ENCODE results near the gene GLRB. TPM values are rescaled to one million over a fixed set of nuclear protein-coding genes. Genes with fewer than 3 reads are reported as not detected.

The GLRB gene
- total and polyA plus RNA-seq, 10 of the 15 experiments (the other 5 are each of a cell fraction or from before 2014, with no cell fraction given), result 0.04 TPM; not detected in 9

DNA sequence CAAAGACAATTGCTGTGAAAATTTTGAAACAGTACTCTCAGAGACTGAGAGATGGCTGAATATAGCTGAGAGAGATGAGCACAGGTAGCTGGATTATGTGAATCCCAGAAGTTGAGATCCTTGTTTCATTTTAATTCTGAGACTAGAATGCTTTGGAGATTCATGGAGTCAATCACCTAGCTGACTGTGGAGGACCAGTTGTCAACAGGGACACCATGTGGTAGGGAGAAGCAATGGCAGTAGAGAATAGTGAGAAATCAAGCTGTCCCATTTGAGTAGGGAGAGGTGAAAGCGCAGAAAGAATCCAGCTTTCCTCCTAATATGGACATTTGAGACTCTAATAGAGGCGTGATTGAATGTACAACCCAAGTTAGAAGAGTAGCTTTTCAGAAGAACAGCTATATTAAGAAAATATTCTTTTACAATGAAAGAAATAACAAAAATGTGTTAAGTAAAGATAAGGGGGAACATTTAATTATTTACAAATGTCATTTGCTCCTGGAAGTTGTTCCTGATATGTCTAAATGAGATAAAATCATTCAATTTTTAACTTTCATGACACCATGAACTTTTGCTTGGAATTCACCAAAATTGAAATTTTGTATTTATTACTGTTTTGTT, 30.3 kb upstream of the GLRB start:
- peak; percentile 84 for ATAC-seq
- RAD21 ChIA-PET (ENCODE audit: unreplicated experiment), result interaction anchor here (0.9 to 1.3 kb wide), 6 partner anchors 14 to 932 kb away, joined by 3 to 9 read pairs (median 4); no protein-coding TSS in a partner anchor
- TF ChIP-seq, protein P1, sequence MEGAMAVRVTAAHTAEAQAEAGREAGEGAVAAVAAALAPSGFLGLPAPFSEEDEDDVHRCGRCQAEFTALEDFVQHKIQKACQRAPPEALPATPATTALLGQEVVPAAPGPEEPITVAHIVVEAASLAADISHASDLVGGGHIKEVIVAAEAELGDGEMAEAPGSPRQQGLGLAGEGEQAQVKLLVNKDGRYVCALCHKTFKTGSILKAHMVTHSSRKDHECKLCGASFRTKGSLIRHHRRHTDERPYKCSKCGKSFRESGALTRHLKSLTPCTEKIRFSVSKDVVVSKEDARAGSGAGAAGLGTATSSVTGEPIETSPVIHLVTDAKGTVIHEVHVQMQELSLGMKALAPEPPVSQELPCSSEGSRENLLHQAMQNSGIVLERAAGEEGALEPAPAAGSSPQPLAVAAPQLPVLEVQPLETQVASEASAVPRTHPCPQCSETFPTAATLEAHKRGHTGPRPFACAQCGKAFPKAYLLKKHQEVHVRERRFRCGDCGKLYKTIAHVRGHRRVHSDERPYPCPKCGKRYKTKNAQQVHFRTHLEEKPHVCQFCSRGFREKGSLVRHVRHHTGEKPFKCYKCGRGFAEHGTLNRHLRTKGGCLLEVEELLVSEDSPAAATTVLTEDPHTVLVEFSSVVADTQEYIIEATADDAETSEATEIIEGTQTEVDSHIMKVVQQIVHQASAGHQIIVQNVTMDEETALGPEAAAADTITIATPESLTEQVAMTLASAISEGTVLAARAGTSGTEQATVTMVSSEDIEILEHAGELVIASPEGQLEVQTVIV (IDR thresholded peaks at IDR 0.05; ENCODE audit: borderline replicate concordance, partially characterized antibody), result no peak
- TF ChIP-seq, protein P2, sequence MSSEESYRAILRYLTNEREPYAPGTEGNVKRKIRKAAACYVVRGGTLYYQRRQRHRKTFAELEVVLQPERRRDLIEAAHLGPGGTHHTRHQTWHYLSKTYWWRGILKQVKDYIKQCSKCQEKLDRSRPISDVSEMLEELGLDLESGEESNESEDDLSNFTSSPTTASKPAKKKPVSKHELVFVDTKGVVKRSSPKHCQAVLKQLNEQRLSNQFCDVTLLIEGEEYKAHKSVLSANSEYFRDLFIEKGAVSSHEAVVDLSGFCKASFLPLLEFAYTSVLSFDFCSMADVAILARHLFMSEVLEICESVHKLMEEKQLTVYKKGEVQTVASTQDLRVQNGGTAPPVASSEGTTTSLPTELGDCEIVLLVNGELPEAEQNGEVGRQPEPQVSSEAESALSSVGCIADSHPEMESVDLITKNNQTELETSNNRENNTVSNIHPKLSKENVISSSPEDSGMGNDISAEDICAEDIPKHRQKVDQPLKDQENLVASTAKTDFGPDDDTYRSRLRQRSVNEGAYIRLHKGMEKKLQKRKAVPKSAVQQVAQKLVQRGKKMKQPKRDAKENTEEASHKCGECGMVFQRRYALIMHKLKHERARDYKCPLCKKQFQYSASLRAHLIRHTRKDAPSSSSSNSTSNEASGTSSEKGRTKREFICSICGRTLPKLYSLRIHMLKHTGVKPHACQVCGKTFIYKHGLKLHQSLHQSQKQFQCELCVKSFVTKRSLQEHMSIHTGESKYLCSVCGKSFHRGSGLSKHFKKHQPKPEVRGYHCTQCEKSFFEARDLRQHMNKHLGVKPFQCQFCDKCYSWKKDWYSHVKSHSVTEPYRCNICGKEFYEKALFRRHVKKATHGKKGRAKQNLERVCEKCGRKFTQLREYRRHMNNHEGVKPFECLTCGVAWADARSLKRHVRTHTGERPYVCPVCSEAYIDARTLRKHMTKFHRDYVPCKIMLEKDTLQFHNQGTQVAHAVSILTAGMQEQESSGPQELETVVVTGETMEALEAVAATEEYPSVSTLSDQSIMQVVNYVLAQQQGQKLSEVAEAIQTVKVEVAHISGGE (CRISPR knock-in tag; IDR thresholded peaks at IDR 0.05), result no peak
- no peak for TF ChIP-seq ATF7 (IDR thresholded peaks at IDR 0.05; ENCODE audit: low read depth)
- TF ChIP-seq, protein P3, sequence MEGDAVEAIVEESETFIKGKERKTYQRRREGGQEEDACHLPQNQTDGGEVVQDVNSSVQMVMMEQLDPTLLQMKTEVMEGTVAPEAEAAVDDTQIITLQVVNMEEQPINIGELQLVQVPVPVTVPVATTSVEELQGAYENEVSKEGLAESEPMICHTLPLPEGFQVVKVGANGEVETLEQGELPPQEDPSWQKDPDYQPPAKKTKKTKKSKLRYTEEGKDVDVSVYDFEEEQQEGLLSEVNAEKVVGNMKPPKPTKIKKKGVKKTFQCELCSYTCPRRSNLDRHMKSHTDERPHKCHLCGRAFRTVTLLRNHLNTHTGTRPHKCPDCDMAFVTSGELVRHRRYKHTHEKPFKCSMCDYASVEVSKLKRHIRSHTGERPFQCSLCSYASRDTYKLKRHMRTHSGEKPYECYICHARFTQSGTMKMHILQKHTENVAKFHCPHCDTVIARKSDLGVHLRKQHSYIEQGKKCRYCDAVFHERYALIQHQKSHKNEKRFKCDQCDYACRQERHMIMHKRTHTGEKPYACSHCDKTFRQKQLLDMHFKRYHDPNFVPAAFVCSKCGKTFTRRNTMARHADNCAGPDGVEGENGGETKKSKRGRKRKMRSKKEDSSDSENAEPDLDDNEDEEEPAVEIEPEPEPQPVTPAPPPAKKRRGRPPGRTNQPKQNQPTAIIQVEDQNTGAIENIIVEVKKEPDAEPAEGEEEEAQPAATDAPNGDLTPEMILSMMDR (IDR thresholded peaks at IDR 0.05 in 2 of 3, conservative IDR thresholded peaks at IDR 0.05 in 1 of 3; ENCODE audit: control insufficient read depth in 2 of 3, extremely low read depth in 1 of 3, insufficient read depth in 1 of 3, low read depth in 3 of 3, low read length in 3 of 3), result peak; percentile 54 to 58 (median 58); a peak in 5 of 6 replicates
- peak; percentile 37; the same call in 1 of the 2 replicates for TF ChIP-seq SMC3 (IDR thresholded peaks at IDR 0.05; ENCODE audit: borderline replicate concordance, low read length)
- TF ChIP-seq, protein P4, sequence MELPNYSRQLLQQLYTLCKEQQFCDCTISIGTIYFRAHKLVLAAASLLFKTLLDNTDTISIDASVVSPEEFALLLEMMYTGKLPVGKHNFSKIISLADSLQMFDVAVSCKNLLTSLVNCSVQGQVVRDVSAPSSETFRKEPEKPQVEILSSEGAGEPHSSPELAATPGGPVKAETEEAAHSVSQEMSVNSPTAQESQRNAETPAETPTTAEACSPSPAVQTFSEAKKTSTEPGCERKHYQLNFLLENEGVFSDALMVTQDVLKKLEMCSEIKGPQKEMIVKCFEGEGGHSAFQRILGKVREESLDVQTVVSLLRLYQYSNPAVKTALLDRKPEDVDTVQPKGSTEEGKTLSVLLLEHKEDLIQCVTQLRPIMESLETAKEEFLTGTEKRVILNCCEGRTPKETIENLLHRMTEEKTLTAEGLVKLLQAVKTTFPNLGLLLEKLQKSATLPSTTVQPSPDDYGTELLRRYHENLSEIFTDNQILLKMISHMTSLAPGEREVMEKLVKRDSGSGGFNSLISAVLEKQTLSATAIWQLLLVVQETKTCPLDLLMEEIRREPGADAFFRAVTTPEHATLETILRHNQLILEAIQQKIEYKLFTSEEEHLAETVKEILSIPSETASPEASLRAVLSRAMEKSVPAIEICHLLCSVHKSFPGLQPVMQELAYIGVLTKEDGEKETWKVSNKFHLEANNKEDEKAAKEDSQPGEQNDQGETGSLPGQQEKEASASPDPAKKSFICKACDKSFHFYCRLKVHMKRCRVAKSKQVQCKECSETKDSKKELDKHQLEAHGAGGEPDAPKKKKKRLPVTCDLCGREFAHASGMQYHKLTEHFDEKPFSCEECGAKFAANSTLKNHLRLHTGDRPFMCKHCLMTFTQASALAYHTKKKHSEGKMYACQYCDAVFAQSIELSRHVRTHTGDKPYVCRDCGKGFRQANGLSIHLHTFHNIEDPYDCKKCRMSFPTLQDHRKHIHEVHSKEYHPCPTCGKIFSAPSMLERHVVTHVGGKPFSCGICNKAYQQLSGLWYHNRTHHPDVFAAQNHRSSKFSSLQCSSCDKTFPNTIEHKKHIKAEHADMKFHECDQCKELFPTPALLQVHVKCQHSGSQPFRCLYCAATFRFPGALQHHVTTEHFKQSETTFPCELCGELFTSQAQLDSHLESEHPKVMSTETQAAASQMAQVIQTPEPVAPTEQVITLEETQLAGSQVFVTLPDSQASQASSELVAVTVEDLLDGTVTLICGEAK (IDR thresholded peaks at IDR 0.05; ENCODE audit: borderline replicate concordance), result no peak
- TF ChIP-seq POLR2A (IDR thresholded peaks at IDR 0.05; ENCODE audit: low read depth, low read length), result no peak
- TF ChIP-seq, protein P5, sequence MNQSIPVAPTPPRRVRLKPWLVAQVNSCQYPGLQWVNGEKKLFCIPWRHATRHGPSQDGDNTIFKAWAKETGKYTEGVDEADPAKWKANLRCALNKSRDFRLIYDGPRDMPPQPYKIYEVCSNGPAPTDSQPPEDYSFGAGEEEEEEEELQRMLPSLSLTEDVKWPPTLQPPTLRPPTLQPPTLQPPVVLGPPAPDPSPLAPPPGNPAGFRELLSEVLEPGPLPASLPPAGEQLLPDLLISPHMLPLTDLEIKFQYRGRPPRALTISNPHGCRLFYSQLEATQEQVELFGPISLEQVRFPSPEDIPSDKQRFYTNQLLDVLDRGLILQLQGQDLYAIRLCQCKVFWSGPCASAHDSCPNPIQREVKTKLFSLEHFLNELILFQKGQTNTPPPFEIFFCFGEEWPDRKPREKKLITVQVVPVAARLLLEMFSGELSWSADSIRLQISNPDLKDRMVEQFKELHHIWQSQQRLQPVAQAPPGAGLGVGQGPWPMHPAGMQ (IDR thresholded peaks at IDR 0.05; ENCODE audit: borderline replicate concordance), result no peak

More for the DNA sequence above, 30.3 kb upstream of the GLRB start:
- Histone ChIP-seq H3K4me2 (ENCODE audit: control insufficient read depth, insufficient read depth) (no peak overlapping the region), H2AFZ (ENCODE audit: control insufficient read depth, low read depth, low read length) (no peak overlapping the region), H3K27ac (ENCODE audit: control insufficient read depth, insufficient read depth) (no peak overlapping the region), H3K36me3 (ENCODE audit: control insufficient read depth in 2 of 2, insufficient read depth in 2 of 2, low read length in 1 of 2) (no peaks in the 10 kb centered on the region), H3K4me3 (no peak overlapping the region), H3K79me2 (ENCODE audit: control insufficient read depth, insufficient read depth, low read length) (no peaks in the 10 kb centered on the region), H4K20me1 (ENCODE audit: control insufficient read depth, insufficient read depth) (no peaks in the 10 kb centered on the region), H3K27me3 (replicated peaks in 1 of 2; ENCODE audit: control insufficient read depth in 2 of 2, insufficient read depth in 2 of 2, low read length in 1 of 2) (no peaks in the 10 kb centered on the region), H3K9ac (ENCODE audit: control insufficient read depth, insufficient read depth, low read length) (no peak overlapping the region), H3K4me1 (ENCODE audit: control insufficient read depth, insufficient read depth, low read length) (no peaks in the 10 kb centered on the region), H3K9me3 (replicated peaks; ENCODE audit: control insufficient read depth, insufficient read depth, low read length) (no peaks in the 10 kb centered on the region)
- in situ Hi-C loops (cut with MboI) (no loop called here), intact Hi-C loops (cut with micrococcal nuclease; ENCODE audit: unreplicated experiment) (no loop called here)
- BruUV-seq (replicated peaks), result no TSS peak
- ChIA-PET SMC1A (ENCODE audit: uncharacterized antibody, unreplicated experiment) (interaction anchor here (0.5 to 2.0 kb wide), 7 partner anchors 12 to 1115 kb away, joined by 3 to 6 read pairs (median 3); no protein-coding TSS in a partner anchor), POLR2A (no interaction called here), CTCF (interaction anchor here (0.7 to 1.6 kb wide), 9 partner anchors 11 to 932 kb away, joined by 3 to 18 read pairs (median 4); no protein-coding TSS in a partner anchor)
- 22% methylated on average over 2 of the region's 2 CpGs for WGBS (ENCODE audit: insufficient coverage, insufficient replicate concordance, low lambda C conversion rate, missing lambda C conversion rate)
- peak; percentile 38 for FAIRE-seq
- no peak for DNase-seq (ENCODE audit: low read depth, low spot score)

Measured in GM12878 (cell line).